Left lung (tissue), 10 donors: Measurements from ENCODE around the gene SCNN1G. TPM values are rescaled to one million over a fixed set of nuclear protein-coding genes. Genes with fewer than 3 reads are reported as not detected.

Experiments used
- ATAC-seq: fragments of 200-7000 bp; cut with Tn5 transposase; one replicate; pipeline ENCODE4 v1.9.1; 2020; ENCODE audit warnings: moderate library complexity
- DNase-seq, 4 donors: peaks; one replicate each; pipeline ENCODE4 v3.0.0-alpha.2; 2013 to 2020
- H3K27ac ChIP-seq, 2 donors: fragments of 200-600 bp; sonication (generic) in 1 of 2; one replicate each; pipeline versions ENCODE4 v1.5.0 to v1.8.0; 2020 to 2021
- H3K27me3 ChIP-seq, 2 donors: fragments of 200-600 bp; sonication (generic) in 1 of 2; one replicate each; pipeline versions ENCODE4 v1.5.0 to v1.8.0; 2020 to 2021
- H3K36me3 ChIP-seq, 2 donors: fragments of 200-600 bp; sonication (generic) in 1 of 2; one replicate each; pipeline versions ENCODE4 v1.5.0 to v1.8.0; 2020 to 2021
- H3K4me1 ChIP-seq, 2 donors: fragments of 200-600 bp; one replicate each; pipeline ENCODE4 v1.8.0; 2021
- H3K4me3 ChIP-seq, 2 donors: fragments of 200-600 bp; sonication (generic) in 1 of 2; one replicate each; pipeline versions ENCODE4 v1.5.0 to v1.8.0; 2020 to 2021; ENCODE audit warnings: mild to moderate bottlenecking in 1 of 2
- H3K9me3 ChIP-seq, 2 donors: fragments of 200-600 bp; sonication (generic) in 1 of 2; one replicate each; pipeline versions ENCODE4 v1.5.0 to v1.8.0; 2020 to 2021
- intact Hi-C, 2 donors: fragments of 100-400 bp; cut with DNase I; formaldehyde crosslinking; loops; one replicate each; pipeline versions ENCODE4 v1.11.2 to v1.14.2; 2022
- polyA plus RNA-seq, 6 donors: library from polyadenylated mRNA; unstranded; fragments of 120-200 nt; gene quantifications; one replicate each; pipeline ENCODE4 v1.2.1, GENCODE V29; 2013; ENCODE audit not compliant: insufficient read length in 6 of 6
- total RNA-seq, 2 donors: library from RNA; stranded (reverse); fragmentation: NEBNext Ultra II Directional; extraction: Animal tissue kit (Norgen Biotek cat#: 25700); gene quantifications; one replicate each; pipeline ENCODE4 v1.2.1, GENCODE V29; 2021
- TF ChIP-seq, protein P1 (sequence below), 2 donors: fragments of 200-600 bp; sonication (generic) in 1 of 2; IDR thresholded peaks; one replicate each; pipeline versions ENCODE4 v1.5.0 to v1.8.0; 2021; ENCODE audit warnings: antibody characterized with exemption in 2 of 2
- donor health status: DM: no; HTN: yes; CAD: no.
- donor health status: DM: no; HTN: no; CAD: no.

SCNN1G gene
- total and polyA plus RNA-seq, 8 donors: 3.8 to 7.8 (median 4.6) TPM

DNA sequence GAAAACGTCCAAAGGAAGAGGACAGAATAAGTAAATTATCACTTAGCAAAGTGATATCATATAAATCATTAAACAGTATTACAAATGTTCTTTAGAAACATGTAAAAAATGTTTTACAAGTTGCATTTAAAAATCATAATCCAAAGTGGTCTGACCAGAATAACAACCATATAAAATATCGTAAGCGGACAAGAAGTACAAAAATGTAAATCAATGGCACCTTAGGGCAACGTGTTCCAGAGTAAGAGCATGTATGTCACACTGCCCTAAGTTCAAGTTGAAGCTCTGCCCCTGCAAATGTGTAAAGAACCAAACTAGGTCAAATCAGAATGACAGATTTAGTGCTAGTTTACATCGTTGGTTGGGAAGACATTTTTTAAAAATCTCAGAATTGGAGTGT lies 44.7 kb upstream of the SCNN1G start:
- TF ChIP-seq, protein P1, sequence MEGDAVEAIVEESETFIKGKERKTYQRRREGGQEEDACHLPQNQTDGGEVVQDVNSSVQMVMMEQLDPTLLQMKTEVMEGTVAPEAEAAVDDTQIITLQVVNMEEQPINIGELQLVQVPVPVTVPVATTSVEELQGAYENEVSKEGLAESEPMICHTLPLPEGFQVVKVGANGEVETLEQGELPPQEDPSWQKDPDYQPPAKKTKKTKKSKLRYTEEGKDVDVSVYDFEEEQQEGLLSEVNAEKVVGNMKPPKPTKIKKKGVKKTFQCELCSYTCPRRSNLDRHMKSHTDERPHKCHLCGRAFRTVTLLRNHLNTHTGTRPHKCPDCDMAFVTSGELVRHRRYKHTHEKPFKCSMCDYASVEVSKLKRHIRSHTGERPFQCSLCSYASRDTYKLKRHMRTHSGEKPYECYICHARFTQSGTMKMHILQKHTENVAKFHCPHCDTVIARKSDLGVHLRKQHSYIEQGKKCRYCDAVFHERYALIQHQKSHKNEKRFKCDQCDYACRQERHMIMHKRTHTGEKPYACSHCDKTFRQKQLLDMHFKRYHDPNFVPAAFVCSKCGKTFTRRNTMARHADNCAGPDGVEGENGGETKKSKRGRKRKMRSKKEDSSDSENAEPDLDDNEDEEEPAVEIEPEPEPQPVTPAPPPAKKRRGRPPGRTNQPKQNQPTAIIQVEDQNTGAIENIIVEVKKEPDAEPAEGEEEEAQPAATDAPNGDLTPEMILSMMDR (IDR thresholded peaks at IDR 0.05): no peak
- no peaks in the 10 kb centered on the region for H3K27me3 ChIP-seq

DNA sequence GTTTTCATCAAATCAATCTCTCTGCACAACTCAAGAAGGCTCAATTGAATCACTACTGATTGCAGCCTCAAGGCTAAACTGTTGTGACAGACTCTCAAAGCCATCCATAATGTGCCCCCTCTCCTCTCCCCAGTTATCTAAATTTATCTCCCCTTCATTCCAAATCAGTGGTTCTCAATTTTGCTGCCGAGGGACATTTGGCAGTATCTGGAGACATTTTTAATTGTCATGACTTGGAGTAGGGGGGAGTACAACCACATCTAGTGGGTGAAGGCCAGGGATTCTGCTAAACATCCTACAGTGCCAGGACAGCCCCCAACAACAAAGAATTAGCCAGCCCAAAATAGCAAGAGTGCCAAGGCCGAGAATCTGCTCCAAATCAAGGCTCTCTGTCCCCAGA lies 42.4 kb upstream of the SCNN1G start:
- no peak overlapping the region for H3K4me3 ChIP-seq
- H3K4me1 ChIP-seq: peaks cover 2 to 4% of the 10 kb centered on the region in 2 donors
- intact Hi-C loops: no loop called here
- no peaks in the 10 kb centered on the region for H3K27me3 ChIP-seq
- TF ChIP-seq, protein P1 (IDR thresholded peaks at IDR 0.05): no peak
- no peak for DNase-seq
- ATAC-seq: no peak
- peaks cover 0 to 24% of the 10 kb centered on the region in 2 donors for H3K9me3 ChIP-seq
- no peaks in the 10 kb centered on the region for H3K36me3 ChIP-seq
- no peak overlapping the region for H3K27ac ChIP-seq

More for the DNA sequence above, 44.7 kb upstream of the SCNN1G start:
- intact Hi-C loops: no loop called here
- no peaks in the 10 kb centered on the region for H3K36me3 ChIP-seq
- H3K4me3 ChIP-seq: no peak overlapping the region
- peaks cover 2 to 6% of the 10 kb centered on the region in 2 donors for H3K4me1 ChIP-seq
- ATAC-seq (no peak), DNase-seq (no peak)
- H3K27ac ChIP-seq: no peak overlapping the region
- H3K9me3 ChIP-seq: peaks cover 0 to 24% of the 10 kb centered on the region in 2 donors

DNA sequence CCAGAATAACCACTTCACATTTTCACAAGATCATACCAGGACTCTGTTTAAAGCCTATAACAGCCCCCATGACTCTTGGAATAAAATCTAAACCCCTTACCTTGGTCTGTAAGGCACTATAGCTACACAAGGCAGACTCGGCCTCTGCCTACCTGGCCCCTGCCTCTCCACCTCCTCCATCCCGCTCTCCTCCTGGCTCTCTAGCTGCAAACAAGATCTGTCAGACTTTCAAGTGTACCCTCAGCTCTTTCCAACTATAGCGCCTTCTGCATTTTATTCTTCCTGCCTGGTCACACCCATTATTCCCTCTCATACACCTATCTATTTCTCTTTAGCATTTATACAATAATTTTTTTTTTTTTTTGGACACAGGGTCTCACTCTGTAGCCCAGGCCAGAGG lies 41.5 kb upstream of the SCNN1G start:
- Histone ChIP-seq H3K27me3 (no peaks in the 10 kb centered on the region), H3K9me3 (peaks cover 0 to 21% of the 10 kb centered on the region in 2 donors), H3K4me1 (peaks cover 2 to 13% of the 10 kb centered on the region in 2 donors), H3K36me3 (no peaks in the 10 kb centered on the region), H3K4me3 (no peak overlapping the region), H3K27ac (no peak overlapping the region)
- DNase-seq: no peak
- no peak for ATAC-seq
- intact Hi-C loops: no loop called here
- TF ChIP-seq, protein P1 (IDR thresholded peaks at IDR 0.05): no peak

DNA sequence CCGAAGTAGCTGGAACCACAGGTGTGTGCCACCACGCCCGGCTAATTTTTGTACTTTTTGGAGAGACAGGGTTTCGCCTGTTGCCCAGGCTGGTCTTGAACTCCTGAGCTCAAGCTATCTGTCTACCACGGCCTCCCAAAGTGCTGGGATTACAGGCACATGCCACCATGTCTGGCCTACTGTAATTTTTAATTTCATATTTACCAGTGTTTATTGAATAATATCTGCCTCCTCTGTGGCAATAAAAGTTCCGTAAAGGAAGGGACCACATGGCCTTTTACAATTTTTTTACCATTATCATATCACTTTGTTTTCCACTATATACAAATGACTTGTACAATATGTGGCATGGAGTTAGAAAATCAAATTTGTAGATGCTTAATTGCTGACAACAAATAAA lies 41.0 kb upstream of the SCNN1G start:
- no peak for DNase-seq
- Histone ChIP-seq H3K4me3 (no peak overlapping the region), H3K27ac (no peak overlapping the region), H3K9me3 (peaks cover 0 to 19% of the 10 kb centered on the region in 2 donors), H3K36me3 (no peaks in the 10 kb centered on the region), H3K27me3 (no peaks in the 10 kb centered on the region), H3K4me1 (peaks cover 4 to 14% of the 10 kb centered on the region in 2 donors)
- ATAC-seq: no peak
- intact Hi-C loops: no loop called here
- TF ChIP-seq, protein P1 (IDR thresholded peaks at IDR 0.05): no peak

GRCh38 chr16:23141959-23142740 lies 40.4 kb upstream of the SCNN1G start:
- ATAC-seq: no peak
- TF ChIP-seq, protein P1 (IDR thresholded peaks at IDR 0.05): no peak
- H3K27ac ChIP-seq: no peak overlapping the region

More at GRCh38 chr16:23141959-23142740, 40.4 kb upstream of the SCNN1G start:
- intact Hi-C loops: no loop called here
- H3K36me3 ChIP-seq: no peaks in the 10 kb centered on the region
- H3K4me3 ChIP-seq: no peak overlapping the region
- H3K9me3 ChIP-seq: peaks cover 0 to 13% of the 10 kb centered on the region in 2 donors
- no peak for DNase-seq
- no peaks in the 10 kb centered on the region for H3K27me3 ChIP-seq
- H3K4me1 ChIP-seq: peaks cover 7 to 20% of the 10 kb centered on the region in 2 donors
